ENCODE results near the gene SCARF2. TPM values are rescaled to one million over a fixed set of nuclear protein-coding genes. Genes with fewer than 3 reads are reported as not detected.

SCARF2 gene
- total RNA-seq, 1 donor from 2014 or later: 88.8 TPM

DNA sequence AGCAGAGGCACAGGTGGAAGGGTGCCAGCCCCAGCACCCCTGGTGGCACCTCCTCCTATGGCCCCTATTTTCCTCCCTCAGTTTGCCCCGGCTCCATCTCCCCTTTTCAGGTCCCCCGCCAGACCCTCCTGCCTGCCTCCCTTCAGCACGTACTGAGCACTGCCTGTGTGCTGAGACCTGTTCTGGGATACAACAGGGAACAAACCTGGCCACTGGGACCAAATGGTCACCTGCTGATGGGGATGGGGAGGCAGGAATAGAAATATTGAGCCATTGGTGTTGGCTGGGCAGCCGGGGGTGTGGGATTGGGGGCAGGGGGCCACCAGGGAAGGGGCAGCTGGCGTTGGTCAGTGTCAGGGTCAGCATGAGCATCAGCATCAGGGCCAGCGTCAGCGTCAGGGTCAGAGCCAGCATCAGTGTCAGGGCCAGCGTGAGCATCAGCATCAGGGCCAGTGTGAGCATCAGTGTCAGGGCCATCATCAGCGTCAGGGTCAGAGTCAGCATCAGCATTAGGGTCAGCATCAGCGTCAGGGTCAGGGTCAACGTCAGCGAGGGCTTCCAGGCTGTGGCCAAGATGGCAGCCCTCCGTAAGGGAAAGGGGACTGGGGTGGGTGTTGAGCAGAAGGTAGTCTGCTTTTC, 36.1 kb downstream of the SCARF2 start:
- no peak overlapping the region for H3K4me3 Mint-ChIP-seq (ENCODE audit: unreplicated experiment)
- peaks cover 14% of the 10 kb centered on the region for H3K36me3 Mint-ChIP-seq (ENCODE audit: low read depth)
- no peak for DNase-seq (ENCODE audit: low spot score)
- peaks cover 12% of the 10 kb centered on the region for H3K4me1 Mint-ChIP-seq (ENCODE audit: low read depth)
- H3K9me3 Mint-ChIP-seq (ENCODE audit: low read depth): no peaks in the 10 kb centered on the region
- H3K27ac Mint-ChIP-seq (ENCODE audit: unreplicated experiment): no peak overlapping the region
- TF ChIP-seq CTCF (IDR thresholded peaks at IDR 0.05): no peak
- no peaks in the 10 kb centered on the region for H3K27me3 Mint-ChIP-seq (ENCODE audit: low read depth)

GRCh38 chr22:20400606-20401375, 36.8 kb downstream of the SCARF2 start:
- DNase-seq (ENCODE audit: low spot score): no peak
- H3K4me3 Mint-ChIP-seq (ENCODE audit: unreplicated experiment): no peak overlapping the region
- peaks cover 19% of the 10 kb centered on the region for H3K4me1 Mint-ChIP-seq (ENCODE audit: low read depth)
- H3K36me3 Mint-ChIP-seq (ENCODE audit: low read depth): peaks cover 12% of the 10 kb centered on the region
- H3K27ac Mint-ChIP-seq (ENCODE audit: unreplicated experiment): no peak overlapping the region
- no peak for TF ChIP-seq CTCF (IDR thresholded peaks at IDR 0.05)
- H3K27me3 Mint-ChIP-seq (ENCODE audit: low read depth): no peaks in the 10 kb centered on the region
- H3K9me3 Mint-ChIP-seq (ENCODE audit: low read depth): no peaks in the 10 kb centered on the region

DNA sequence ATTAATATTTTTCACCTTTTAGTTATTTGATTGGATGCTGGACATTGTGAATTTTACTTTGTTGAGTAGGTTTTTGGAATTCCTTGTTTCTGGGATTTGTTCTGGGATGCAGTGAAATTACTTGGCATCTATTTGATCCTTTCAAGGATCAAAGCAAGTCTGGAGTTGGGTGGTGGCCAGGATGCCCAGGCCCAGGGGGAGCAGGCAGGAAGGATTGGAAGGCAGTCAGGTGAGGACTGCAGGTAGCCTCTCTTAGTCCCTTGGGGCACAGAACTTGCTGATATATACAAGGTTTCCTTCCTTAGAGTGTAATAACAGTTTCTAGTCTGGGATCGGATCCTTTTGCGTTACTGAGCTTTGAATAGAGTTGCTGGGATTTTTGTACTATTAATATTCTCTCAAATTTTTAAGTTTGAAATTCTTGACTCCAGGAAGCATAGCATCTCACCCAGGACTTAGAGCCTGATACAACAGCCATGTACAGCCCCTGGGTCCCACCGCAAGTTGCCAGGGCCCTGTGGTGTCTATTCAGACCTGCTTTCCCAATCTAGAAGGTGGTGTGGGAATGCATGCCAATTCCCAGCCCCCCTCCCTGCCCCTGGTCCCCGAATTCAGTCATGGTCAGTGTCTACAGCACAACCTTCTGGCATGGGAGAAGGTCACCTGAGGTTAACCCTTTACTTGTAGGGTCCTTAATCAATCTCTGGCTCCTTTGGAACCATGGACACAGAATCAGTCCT, 37.6 kb downstream of the SCARF2 start:
- H3K27me3 Mint-ChIP-seq (ENCODE audit: low read depth): no peaks in the 10 kb centered on the region
- H3K36me3 Mint-ChIP-seq (ENCODE audit: low read depth): peaks cover 10% of the 10 kb centered on the region
- H3K4me1 Mint-ChIP-seq (ENCODE audit: low read depth): peaks cover 26% of the 10 kb centered on the region
- no peak for DNase-seq (ENCODE audit: low spot score)
- H3K4me3 Mint-ChIP-seq (ENCODE audit: unreplicated experiment): no peak overlapping the region
- no peak for TF ChIP-seq CTCF (IDR thresholded peaks at IDR 0.05)
- no peaks in the 10 kb centered on the region for H3K9me3 Mint-ChIP-seq (ENCODE audit: low read depth)
- no peak overlapping the region for H3K27ac Mint-ChIP-seq (ENCODE audit: unreplicated experiment)

DNA sequence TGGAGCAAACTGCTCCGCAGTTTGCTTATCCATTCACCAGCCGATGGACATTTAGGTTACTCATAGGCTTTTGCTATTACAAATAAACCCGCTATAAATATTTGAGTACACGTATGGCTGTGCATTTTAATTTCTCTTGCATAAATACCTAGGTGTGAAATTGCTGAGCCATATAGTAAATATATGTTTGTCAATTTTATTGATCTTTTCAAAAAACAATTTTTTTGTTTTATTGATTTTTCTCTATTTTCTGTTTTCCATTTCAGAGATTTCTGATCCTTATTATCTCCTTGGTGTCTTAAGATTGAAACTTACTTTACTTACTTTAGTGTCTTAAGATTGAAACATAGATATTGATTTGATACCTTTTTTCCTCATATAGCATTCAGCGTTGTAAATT, 39.2 kb downstream of the SCARF2 start:
- H3K4me1 Mint-ChIP-seq (ENCODE audit: low read depth): peaks cover 38% of the 10 kb centered on the region
- no peak overlapping the region for H3K27ac Mint-ChIP-seq (ENCODE audit: unreplicated experiment)

More for the DNA sequence above, 39.2 kb downstream of the SCARF2 start:
- H3K27me3 Mint-ChIP-seq (ENCODE audit: low read depth): no peaks in the 10 kb centered on the region
- no peak for TF ChIP-seq CTCF (IDR thresholded peaks at IDR 0.05)
- DNase-seq (ENCODE audit: low spot score): no peak
- H3K9me3 Mint-ChIP-seq (ENCODE audit: low read depth): no peaks in the 10 kb centered on the region
- peaks cover 4% of the 10 kb centered on the region for H3K36me3 Mint-ChIP-seq (ENCODE audit: low read depth)
- no peak overlapping the region for H3K4me3 Mint-ChIP-seq (ENCODE audit: unreplicated experiment)

All from chondrocyte (in vitro differentiated cells).